Measurements from ENCODE around the gene OR8A1. TPM values are rescaled to one million over a fixed set of nuclear protein-coding genes. Genes with fewer than 3 reads are reported as not detected.

Gene OR8A1
- total RNA-seq, 4 donors from 2014 or later: not detected

DNA sequence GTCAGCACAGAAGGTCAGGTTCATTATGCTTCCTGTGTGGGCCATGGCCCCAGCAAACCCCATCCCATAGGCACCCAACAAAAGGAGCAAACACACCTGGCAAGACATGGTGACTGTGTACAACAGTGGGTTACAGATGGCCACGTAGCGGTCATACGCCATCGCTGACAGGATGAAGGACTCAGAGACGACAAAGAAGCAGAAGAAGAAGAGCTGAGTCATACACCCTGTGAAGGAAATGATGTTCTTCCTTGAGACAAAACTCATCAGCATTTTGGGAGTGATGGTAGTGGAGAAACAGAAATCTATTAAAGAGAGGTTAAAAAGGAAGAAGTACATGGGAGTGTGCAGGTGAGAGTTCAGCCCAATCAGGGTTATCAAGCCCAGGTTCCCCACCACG lies 26.7 kb upstream of the OR8A1 start:
- WGBS: 78% methylated on average over 6 of the region's 6 CpGs
- no peaks in the 10 kb centered on the region for H3K4me1 ChIP-seq

DNA sequence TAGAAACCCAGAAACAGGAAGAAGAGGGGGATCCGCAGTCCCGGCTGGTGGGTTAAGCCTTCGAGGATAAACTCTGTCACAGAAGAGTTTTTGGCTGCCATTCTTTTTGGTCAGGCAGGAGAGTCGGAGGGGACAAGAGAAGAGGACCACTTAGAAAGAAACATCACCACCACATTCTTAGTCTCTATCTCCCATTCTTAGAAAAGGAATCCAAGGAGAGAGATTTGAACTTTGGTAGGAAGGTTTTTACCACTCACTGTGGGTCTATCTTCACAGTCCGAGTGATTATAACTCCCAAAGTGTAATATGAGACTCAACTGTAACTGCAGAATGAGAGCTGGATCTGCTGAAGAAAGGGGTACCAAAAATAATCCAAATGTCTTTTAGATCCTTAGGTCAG lies 26.2 kb upstream of the OR8A1 start, which contains the start of gene OR8B12:
OR8B12 (minus strand) TSS at position 101 of the 400 bp plus-strand sequence; CDS start at position 101, 0 bp downstream.
- TF ChIP-seq POLR2AphosphoS5 (IDR thresholded peaks at IDR 0.05) (no peak), EP300 (IDR thresholded peaks at IDR 0.05) (no peak), POLR2A (IDR thresholded peaks at IDR 0.05; ENCODE audit: low read depth) (no peak)
- TF ChIP-seq, protein P1, sequence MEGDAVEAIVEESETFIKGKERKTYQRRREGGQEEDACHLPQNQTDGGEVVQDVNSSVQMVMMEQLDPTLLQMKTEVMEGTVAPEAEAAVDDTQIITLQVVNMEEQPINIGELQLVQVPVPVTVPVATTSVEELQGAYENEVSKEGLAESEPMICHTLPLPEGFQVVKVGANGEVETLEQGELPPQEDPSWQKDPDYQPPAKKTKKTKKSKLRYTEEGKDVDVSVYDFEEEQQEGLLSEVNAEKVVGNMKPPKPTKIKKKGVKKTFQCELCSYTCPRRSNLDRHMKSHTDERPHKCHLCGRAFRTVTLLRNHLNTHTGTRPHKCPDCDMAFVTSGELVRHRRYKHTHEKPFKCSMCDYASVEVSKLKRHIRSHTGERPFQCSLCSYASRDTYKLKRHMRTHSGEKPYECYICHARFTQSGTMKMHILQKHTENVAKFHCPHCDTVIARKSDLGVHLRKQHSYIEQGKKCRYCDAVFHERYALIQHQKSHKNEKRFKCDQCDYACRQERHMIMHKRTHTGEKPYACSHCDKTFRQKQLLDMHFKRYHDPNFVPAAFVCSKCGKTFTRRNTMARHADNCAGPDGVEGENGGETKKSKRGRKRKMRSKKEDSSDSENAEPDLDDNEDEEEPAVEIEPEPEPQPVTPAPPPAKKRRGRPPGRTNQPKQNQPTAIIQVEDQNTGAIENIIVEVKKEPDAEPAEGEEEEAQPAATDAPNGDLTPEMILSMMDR (IDR thresholded peaks at IDR 0.05): no peak
- DNase-seq (ENCODE audit: extremely low spot score): no peak
- Histone ChIP-seq H3K36me3 (no peaks in the 10 kb centered on the region), H3K27me3 (no peaks in the 10 kb centered on the region), H3K4me1 (no peaks in the 10 kb centered on the region), H3K4me3 (no peak within 1 kb of the TSS), H3K9me3 (no peaks in the 10 kb centered on the region), H3K27ac (replicated peaks in 1 of 4) (no peak within 1 kb of the TSS)
- WGBS: 85% methylated on average over 5 of the region's 5 CpGs
- intact Hi-C loops (cut with DNase I): no loop called here

More for the DNA sequence above, 26.7 kb upstream of the OR8A1 start:
- intact Hi-C loops (cut with DNase I): no loop called here
- Histone ChIP-seq H3K9me3 (no peaks in the 10 kb centered on the region), H3K4me3 (no peak overlapping the region), H3K27ac (replicated peaks in 1 of 4) (no peak overlapping the region), H3K27me3 (no peaks in the 10 kb centered on the region), H3K36me3 (no peaks in the 10 kb centered on the region)
- no peak for DNase-seq (ENCODE audit: extremely low spot score)
- TF ChIP-seq, protein P1 (IDR thresholded peaks at IDR 0.05): no peak
- TF ChIP-seq POLR2AphosphoS5 (IDR thresholded peaks at IDR 0.05) (no peak), EP300 (IDR thresholded peaks at IDR 0.05) (no peak), POLR2A (IDR thresholded peaks at IDR 0.05; ENCODE audit: low read depth) (no peak)

DNA sequence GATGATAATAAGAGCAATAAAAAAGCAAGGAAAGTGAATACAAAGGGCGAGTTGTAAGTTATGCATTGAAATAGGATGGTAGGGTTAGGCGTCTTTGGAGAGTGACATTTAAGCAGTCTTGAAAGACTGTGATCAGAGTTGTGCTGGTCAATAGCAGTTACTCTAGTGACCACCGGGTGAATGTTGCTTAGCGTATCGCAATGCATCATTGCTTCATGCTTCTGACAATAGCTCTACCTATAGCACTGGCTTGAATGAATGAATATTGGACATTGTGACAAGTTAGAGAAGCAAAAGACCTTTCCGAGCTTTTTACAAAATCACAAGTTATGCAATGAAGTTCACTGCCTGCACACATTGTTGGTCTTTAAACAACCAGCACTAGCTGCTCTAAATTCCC lies 18.6 kb upstream of the OR8A1 start:
- no peak overlapping the region for H3K27ac ChIP-seq (replicated peaks in 1 of 4)
- no peak overlapping the region for H3K4me3 ChIP-seq
- no peaks in the 10 kb centered on the region for H3K27me3 ChIP-seq
- no peaks in the 10 kb centered on the region for H3K36me3 ChIP-seq
- intact Hi-C loops (cut with DNase I): no loop called here
- no peaks in the 10 kb centered on the region for H3K9me3 ChIP-seq
- TF ChIP-seq, protein P1 (IDR thresholded peaks at IDR 0.05): no peak
- TF ChIP-seq EP300 (IDR thresholded peaks at IDR 0.05) (no peak), POLR2AphosphoS5 (IDR thresholded peaks at IDR 0.05) (no peak), POLR2A (IDR thresholded peaks at IDR 0.05; ENCODE audit: low read depth) (no peak)
- H3K4me1 ChIP-seq: no peaks in the 10 kb centered on the region
- no peak for DNase-seq (ENCODE audit: extremely low spot score)
- WGBS: 81% methylated on average over 6 of the region's 6 CpGs

DNA sequence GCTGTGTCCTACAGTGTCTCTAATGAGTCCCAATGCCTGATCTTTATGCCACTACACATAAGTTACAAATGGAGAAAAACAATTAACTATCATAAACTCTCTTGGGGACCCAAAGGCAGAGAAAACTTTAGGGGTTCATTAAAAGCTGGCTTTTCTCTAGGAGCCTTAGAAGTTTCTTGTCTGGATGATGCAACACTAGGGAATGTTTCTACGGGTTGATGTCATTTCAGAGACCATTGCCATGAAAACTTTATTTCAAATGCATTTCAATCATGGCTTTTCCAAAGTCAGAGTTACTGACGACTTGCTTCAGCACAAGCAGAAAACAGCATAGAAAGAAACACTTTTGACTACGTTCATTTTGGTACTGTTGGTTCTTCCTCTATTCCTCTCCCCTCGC lies 17.8 kb upstream of the OR8A1 start:
- Histone ChIP-seq H3K4me1 (no peaks in the 10 kb centered on the region), H3K36me3 (no peaks in the 10 kb centered on the region), H3K4me3 (no peak overlapping the region), H3K9me3 (no peaks in the 10 kb centered on the region), H3K27ac (replicated peaks in 1 of 4) (no peak overlapping the region), H3K27me3 (no peaks in the 10 kb centered on the region)
- intact Hi-C loops (cut with DNase I): no loop called here
- TF ChIP-seq, protein P1 (IDR thresholded peaks at IDR 0.05): no peak
- TF ChIP-seq POLR2AphosphoS5 (IDR thresholded peaks at IDR 0.05) (no peak), POLR2A (IDR thresholded peaks at IDR 0.05; ENCODE audit: low read depth) (no peak), EP300 (IDR thresholded peaks at IDR 0.05) (no peak)
- 84% methylated on average over 4 of the region's 4 CpGs for WGBS
- no peak for DNase-seq (ENCODE audit: extremely low spot score)

DNA sequence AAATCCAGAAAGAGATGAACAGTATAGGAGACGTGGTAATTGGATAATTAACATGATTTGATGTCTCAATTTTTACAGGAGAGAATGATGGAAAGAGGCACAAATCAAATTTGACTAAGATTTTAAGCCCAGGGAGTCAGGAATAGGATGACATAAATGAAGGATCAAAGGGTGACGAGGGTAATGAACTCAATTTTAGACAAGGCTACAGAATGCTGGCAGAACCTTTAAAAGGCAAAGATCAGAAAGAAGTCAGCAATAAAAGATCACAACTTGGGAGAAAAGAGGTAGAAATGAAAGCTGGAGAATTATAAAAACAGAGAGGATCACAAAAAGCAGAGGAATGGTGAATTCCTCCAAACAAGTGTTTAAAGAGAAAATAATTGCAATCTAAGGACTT lies 13.0 kb upstream of the OR8A1 start:
- no peak for TF ChIP-seq POLR2AphosphoS5 (IDR thresholded peaks at IDR 0.05)
- TF ChIP-seq, protein P1 (IDR thresholded peaks at IDR 0.05): no peak
- no peak for TF ChIP-seq EP300 (IDR thresholded peaks at IDR 0.05)
- TF ChIP-seq POLR2A (IDR thresholded peaks at IDR 0.05; ENCODE audit: low read depth): no peak
- intact Hi-C loops (cut with DNase I): no loop called here
- H3K27ac ChIP-seq (replicated peaks in 1 of 4): no peak overlapping the region
- WGBS: 63% methylated on average over 2 of the region's 2 CpGs
- H3K36me3 ChIP-seq: no peaks in the 10 kb centered on the region
- no peak for DNase-seq (ENCODE audit: extremely low spot score)
- H3K4me1 ChIP-seq: no peaks in the 10 kb centered on the region
- no peaks in the 10 kb centered on the region for H3K9me3 ChIP-seq
- H3K4me3 ChIP-seq: no peak overlapping the region
- no peaks in the 10 kb centered on the region for H3K27me3 ChIP-seq

Data from esophagus muscularis mucosa (tissue), 4 donors.